ENCODE data around the gene KIAA1671.

- TF ChIP-seq CHD2 (IDR thresholded peaks at IDR 0.05; ENCODE audit: low read depth, low read length) (no peak), CTCF (IDR thresholded peaks at IDR 0.05 in 2 of 3, conservative IDR thresholded peaks at IDR 0.05 in 1 of 3; ENCODE audit: insufficient read depth in 2 of 3, low read depth in 1 of 3, low read length in 3 of 3) (no peak), RB1 (IDR thresholded peaks at IDR 0.05; ENCODE audit: low read depth) (no peak), SMAD4 (CRISPR knock-in tag; conservative IDR thresholded peaks at IDR 0.05) (no peak), ZNF551 (CRISPR knock-in tag; IDR thresholded peaks at IDR 0.05) (no peak), TARDBP (IDR thresholded peaks at IDR 0.05) (no peak)
Measured at GRCh38 chr22:25137577-25138525, 185.3 kb downstream of the KIAA1671 start.
